GM21717 (cell line): ENCODE results near the gene ANO8.
A peak's percentile ranks its signal among the peaks of the same experiment; 100 is the strongest.
"Not testable (repeated sequence)": the region's sequence is repeated elsewhere in the genome, so short reads cannot be mapped to it uniquely, and the experiment has no call there.

Experiments used
- ATAC-seq: cut with Tn5 transposase; IDR thresholded peaks from one replicate; pipeline ENCODE4 v1.9.1; 2021; ENCODE audit warnings: mild to moderate bottlenecking, moderate library complexity; ENCODE audit not compliant: unreplicated experiment

The ANO8 gene

GRCh38 chr19:17294051-17294891, 40.4 kb downstream of the ANO8 start:
- ATAC-seq: no peak

DNA sequence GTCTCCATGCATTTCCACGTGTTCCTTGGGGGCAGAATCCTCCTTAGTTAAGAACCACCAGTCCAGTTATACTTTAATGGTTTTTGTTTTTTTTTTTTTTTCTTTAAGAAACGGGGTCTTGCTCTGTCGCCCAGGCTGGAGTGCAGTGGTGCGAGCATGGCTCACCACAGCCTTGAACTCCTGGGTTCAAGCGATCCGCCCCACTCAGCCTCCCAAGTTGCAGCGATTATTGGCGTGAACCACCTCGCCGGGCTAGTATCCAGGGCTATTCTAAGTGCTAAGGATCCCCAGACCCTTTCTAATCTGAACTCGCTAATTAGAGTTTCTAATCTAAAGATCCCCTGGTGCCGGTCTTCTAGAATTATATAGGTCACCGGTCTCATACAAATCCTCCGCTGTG, 41.0 kb downstream of the ANO8 start:
- no peak for ATAC-seq

DNA sequence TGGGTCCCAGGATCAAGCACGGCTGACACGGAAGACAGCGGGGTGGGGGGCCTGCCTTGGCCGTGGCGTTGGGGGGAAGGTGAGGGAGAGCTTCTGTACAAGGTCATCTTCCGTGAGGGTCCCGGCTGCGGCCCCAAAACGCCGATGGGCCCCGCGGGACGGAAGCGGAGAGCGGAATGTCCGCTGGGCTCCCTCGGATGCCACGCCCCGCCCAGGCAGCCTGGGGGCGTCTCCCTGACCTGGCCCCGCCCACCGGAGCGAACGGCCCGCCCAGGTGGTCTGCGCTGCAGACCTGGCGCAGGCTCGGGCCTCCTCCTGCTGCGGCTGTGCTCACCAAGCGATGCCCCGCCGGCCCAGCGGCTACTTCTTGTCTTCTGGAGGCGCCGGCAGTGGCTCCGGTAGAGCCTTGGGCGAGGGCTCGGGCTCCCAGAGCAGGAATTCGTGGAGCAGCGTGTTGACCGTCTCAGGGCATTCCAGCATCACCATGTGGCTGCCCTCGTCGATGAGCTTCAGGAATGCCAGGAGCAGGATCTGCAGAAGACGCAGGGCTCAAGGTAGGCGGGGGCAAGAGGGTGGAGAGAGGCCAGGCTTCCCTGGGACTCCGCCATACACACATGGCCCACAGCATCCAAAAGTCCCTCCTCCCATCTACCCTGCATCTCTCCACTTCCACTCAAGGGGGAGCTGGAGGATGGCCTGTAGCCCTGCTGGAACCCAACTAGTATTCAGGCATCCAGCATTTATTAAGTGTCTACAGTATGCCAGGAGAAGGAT, 42.2 kb downstream of the ANO8 start:
- peak; percentile 61 for ATAC-seq

DNA sequence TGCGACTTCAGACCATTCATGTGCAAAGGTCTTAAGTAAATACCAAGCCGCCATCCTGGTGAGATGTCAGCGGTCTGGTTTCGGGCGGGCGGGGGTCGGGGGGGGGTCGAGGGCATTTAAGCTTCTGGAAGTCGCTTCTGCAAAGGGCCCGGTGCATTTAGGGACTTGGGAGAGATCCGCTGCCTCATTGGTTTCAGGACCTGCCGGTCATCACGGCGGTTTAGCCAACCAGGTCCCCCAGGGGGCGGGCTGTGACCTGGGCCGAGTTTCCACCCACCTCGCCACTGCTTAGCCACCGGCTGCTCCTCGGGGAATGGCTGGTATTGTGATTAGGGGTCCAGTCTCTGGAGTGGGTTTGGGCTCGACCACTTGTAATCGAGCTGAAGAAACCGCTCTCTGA, 45.2 kb downstream of the ANO8 start:
- ATAC-seq: no peak

GRCh38 chr19:17286752-17287151, 47.9 kb downstream of the ANO8 start:
- no peak for ATAC-seq

DNA sequence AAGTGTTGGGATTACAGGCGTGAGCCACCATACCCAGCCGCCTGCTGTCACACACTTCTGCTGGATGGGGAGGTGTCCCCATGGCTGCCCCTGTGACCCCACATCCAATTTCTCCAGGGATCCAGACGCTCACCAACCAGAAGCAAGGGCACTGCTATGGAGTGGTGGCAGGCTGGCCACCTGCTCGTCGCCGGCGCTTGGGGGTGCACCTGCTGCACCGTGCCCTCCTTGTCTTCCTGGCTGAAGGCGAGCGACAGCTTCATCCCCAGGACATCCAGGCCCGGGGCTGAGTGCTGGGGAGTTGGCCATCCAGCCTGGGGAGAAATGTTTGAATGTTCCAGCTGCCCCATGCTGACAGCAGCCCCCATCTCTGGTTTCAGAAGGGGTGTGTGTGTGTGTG, 48.4 kb downstream of the ANO8 start:
- ATAC-seq: no peak

GRCh38 chr19:17285415-17286135, 49.1 kb downstream of the ANO8 start:
- no peak for ATAC-seq

- ATAC-seq: no peak
Measured at GRCh38 chr19:17283504-17283996, 51.1 kb downstream of the ANO8 start.

DNA sequence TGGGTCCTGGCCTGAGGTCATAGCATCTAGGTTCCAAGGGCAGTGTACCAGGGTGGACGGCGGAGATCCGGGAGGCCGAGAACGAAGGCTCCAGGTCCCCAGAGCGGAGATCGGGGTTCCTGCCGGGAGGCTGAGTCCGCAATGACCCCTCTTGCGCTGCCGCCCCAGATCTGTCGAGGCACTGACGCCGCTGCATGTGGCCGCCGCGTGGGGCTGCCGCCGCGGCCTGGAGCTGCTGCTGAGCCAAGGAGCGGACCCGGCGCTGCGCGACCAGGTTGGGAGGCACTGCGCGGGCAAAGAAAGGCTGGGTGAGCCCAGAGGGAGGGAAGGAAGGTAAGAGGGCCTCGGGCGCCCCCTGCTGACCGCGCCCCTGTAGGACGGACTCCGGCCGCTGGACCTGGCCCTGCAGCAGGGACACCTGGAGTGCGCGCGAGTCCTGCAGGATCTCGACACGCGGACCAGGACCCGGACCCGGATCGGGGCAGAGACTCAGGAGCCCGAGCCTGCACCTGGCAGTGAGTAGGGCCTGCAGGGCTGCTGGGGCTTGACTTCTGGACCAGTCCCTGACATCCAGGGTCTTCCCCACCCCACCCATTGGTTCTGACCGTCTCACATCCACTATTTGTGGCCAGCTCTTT, 52.0 kb downstream of the ANO8 start:
- no peak for ATAC-seq

DNA sequence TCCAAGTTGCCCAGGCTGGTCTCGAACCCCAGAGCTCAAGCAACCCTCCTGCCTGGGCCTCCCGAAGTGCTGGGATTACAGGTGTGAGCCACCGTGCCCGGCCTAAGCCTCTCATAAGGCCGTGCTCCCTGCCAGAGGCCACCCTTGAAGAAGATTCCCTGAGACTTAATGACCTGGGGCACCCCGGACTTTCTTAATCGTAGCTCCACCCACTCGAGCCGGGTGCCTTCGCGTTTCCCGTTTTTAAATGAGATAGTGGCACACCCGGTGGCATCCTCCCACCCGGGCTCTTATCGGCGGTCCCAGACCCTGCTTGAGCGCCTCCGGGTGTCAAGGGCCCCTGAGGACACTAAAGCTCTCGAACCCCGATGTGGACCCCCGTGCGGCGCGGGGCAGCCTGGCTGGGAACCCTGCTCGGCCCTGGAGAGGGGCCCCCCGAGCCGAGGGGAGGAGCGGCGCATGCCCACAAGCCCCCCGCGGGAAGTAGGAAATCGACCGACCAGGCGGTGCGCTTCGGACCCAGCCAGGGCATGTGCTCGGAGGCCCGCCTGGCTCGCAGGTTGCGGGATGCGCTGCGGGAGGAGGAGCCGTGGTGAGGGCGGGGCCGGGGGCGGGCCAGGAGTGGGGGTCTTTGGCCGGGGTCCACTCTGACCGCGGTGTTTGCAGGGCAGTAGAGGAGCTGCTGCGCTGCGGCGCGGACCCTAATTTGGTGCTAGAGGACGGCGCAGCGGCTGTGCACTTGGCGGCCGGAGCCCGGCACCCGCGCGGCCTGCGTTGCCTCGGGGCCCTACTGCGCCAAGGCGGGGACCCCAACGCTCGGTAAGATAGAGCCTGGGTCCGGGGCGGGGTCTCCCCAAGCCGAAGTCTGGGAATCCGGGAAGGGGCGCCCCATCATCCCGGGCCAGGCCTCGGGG, 53.0 kb downstream of the ANO8 start, which contains the start of gene ANKLE1:
TSS of gene ANKLE1 (plus strand) at position 511 of the 914 bp plus-strand sequence. CDS start at position 531, 20 bp downstream.
- no peak for ATAC-seq

DNA sequence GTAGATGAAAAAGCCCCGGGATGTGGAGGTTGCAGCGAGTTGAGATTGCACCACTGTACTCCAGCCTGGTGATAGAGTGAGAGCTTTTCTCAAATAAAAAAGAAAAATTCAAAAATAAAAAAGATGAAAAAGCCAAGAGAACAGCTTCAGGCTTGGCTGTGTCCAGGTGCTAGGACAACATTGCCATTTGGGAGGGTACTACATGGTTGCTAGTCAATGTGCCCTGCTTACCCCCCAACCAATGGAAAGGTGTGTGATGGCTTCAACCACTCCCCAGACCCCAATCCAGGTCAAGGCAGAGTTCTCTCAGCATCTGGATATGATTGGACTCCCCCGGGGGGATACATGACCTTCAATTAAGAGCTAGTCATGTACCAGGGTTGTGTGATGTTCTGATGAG, 55.2 kb downstream of the ANO8 start:
- no peak for ATAC-seq

- no peak for ATAC-seq
Measured at GRCh38 chr19:17275441-17276175, 59.0 kb downstream of the ANO8 start.

DNA sequence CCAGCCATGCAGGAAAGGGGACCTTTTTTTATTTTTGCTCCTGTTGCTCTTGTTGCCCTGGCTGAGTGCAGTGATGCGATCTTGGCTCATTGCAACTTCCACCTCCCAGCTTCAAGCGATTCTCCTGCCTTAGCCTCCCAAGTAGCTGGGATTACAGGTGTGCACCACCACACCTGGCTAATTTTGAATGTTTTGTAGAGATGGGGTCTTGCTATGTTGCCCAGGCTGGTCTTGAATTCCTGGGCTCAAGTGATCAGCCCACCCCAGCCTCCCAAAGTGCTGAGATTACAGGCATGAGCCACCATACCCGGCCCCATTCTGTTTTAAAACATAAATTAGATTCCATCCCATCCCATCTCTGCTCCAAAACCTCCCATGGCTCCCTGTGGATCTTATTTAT, 59.8 kb downstream of the ANO8 start:
- not testable (repeated sequence) for ATAC-seq
